ENCODE results near the gene OPTC.

GRCh38 chr1:203492748-203493130 lies 1.2 kb upstream of the OPTC start:
- no peak for TF ChIP-seq CTCF (IDR thresholded peaks at IDR 0.05; ENCODE audit: insufficient read depth, low read length, poor library complexity, severe bottlenecking)
- TF ChIP-seq EZH2phosphoT487 (conservative IDR thresholded peaks at IDR 0.05; ENCODE audit: low read length) = no peak

Measured in SU-DHL-6 (cell line).